HG03565 (cell line): ENCODE results near the gene ATG5.

Experiments used
- ATAC-seq: cut with Tn5 transposase; IDR thresholded peaks from one replicate; pipeline ENCODE4 v1.9.1; 2021; ENCODE audit warnings: mild to moderate bottlenecking, moderate library complexity; ENCODE audit not compliant: unreplicated experiment

Gene ATG5

DNA sequence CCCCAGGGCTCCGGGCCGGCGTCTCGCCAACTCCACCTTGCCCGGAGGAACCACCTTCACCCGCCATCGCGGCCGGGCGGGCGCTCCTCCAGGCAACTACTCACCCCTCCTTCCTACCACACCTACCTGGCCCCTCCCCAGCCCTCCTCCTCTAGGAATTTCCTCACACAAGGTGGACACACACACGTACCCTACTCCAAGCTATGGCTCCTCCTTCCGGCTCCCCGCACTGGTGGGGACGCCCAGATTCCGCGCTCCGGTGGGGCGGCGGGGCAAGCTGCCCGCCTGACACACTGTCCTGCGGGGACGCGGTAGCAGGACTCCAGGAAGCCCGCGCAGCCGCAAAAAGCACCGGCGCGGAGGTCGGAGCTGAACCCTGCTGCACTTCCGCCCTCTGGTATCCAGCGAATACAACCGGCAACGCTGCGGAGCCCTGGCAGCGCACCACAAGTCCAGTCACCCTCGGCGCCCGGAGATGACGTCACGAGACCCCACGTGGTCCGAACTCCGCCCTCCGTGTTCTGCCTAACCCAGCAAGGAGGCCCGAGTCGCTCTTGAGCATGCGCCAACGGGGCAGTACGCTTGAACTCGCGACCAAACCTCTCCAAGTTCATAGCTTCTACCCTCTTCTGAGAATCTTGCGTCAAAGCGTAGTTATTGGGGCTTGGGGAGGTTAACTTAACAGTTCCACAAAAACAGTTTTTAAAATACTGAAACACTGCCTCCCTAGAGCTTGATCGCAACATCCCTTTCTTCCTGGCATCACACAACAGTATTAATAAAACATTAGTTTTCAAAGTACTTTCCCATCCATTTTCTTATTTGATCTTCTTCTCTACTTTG, at the start of gene ATG5:
Gene ATG5 (minus strand): TSS at position 425 of the 843 bp plus-strand sequence. CDS start 9,552 bp downstream, outside the sequence.
- peak; percentile 93 for ATAC-seq

- no peak for ATAC-seq
Measured at GRCh38 chr6:106373502-106374239, 48.1 kb upstream of the ATG5 start.

DNA sequence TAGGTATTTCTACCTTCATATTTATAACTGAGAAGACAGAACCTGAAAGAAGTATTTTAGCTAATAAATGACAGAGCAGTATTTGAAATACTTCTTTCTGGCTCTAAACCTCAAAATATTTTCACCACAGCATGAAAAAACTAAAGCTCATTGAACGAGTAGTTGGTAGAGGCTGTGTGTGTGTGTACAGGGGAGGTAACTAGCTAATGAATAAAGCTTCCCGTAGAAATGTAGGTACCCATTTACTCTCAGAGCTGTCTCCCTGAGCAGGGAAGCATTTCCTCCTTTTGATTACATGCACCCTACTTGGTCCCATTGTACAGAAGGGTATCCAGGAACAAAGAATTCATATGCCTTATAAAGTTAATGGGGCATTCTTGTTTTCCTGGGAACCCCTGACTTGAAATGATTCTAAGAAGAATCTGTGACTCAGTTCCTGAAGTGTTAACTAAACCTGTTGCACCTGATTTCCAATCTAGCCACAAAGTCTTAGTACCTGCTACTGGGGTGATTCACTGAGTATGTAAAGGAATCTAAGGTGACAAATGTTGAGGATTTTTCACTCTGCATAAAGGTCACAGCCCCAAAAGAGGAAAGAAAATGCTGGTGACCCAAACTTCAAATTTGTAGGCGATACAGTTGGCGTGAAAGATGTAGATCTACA, 47.4 kb upstream of the ATG5 start:
- ATAC-seq: no peak

- no peak for ATAC-seq
Measured at GRCh38 chr6:106370639-106371038, 45.1 kb upstream of the ATG5 start.

DNA sequence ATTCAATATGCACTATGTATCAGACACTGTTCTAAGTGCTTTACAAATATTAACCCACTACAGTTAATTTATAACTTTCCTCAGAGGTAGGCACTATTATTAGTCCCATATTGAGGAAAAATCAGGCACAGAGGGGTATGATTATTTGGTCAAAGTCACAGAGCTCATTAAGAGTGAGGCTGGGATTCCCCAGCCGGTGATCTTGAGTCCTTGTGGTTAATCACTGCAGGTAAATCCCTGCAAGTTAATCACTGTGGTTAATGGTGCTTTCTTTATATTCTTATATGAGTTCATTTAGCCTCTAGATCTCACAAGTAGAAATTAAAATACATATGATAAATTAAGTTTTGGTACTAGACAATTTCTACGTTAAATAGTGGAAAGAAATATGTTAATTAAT, 44.2 kb upstream of the ATG5 start:
- ATAC-seq: no peak

GRCh38 chr6:106363401-106364138, 38.0 kb upstream of the ATG5 start:
- ATAC-seq: no peak

DNA sequence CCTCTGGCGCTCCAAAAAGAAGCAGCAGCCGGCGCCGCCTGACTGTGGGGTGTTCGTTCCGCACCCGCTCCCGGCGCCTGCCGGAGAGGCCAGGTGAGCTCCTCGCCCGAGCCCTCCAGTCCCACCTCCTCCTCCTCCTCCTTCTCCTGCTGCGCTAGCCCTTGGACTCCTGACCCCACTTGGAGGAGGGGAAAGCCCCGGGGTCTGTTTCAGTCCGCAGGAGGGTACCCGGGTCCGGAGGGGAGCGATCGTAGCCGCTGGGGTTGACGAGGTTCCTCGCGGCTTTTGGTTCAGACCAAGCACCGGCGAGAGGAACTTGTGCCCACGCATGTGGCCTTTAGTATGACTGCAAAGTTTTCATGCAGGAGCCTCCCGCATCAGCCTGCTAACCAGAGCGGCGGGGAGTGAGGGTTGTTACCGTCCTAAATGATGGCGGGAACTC, 35.5 kb upstream of the ATG5 start:
- ATAC-seq: no peak

DNA sequence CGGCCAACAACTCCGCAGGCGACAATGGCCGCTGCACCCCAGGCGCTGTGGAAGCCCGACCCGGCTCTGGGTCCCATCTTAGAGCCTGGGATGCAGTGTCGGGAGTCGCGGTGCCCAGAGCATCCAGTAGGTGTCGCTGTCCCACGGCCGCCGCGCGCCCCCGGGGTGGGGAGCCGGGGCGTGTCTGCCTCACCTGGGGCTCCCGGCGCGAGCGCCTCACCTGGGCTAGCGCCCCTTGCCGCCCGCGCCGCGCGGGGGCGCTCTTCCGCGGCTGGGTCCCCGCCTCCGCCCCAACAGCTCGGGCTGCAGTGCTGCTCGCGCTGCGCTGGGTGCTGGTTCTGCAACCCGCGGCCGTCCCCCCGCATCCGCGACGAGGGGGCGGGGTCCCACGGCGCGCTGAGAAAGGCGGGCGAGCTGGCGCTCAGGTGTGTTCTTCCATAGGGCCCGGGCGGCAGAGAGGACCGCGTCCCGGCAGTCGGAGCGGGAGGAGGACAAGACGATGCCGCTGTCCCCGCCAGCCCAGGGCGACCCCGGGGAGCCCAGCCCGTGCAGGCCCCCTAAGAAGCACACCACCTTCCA, 34.9 kb upstream of the ATG5 start, which contains the start of gene CRYBG1:
Gene CRYBG1 (plus strand): TSS at position 308 of the 579 bp plus-strand sequence. CDS start 192 bp downstream, at position 500.
- peak; percentile 54 for ATAC-seq

GRCh38 chr6:106359959-106360409, 34.4 kb upstream of the ATG5 start:
- no peak for ATAC-seq

DNA sequence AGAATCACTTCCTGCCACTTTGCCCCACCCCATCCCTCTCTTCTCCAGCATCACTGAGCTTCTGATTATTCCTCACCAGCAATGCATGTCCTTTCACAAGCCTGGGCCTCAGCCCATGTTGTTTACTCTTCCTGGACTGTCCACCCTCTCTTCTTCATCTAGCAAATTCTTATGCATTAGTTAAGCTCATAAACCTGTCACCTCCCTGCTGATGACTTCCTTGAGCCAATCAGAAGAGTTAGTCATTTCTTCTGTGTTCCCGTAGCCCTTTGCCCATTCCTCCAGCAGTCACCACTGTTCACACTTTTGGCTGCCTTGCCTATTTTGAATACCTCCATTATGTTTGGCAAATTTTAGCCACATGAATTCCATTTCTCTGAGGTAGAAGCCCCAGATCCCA, 30.8 kb upstream of the ATG5 start:
- no peak for ATAC-seq

DNA sequence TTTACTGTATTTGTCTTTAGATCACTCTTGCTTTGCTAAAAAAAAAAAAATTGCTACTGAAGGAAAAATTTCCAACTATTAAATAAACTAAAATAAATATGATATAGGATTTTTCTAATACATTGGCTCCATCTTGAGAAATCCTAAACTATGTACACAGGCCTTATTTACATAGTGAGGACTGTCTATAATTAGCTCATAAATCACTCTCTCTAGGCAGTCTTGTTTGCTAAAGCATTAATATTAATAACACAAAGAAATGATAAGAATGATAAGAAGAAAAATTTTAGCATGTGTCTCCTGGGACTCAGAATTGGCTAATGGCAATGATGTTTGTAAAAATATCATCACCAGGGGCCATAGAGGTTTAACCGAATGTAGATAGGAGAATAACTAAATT, 21.7 kb upstream of the ATG5 start:
- no peak for ATAC-seq

- peak; percentile 61 for ATAC-seq
Measured at GRCh38 chr6:106339334-106340029, 13.9 kb upstream of the ATG5 start.

DNA sequence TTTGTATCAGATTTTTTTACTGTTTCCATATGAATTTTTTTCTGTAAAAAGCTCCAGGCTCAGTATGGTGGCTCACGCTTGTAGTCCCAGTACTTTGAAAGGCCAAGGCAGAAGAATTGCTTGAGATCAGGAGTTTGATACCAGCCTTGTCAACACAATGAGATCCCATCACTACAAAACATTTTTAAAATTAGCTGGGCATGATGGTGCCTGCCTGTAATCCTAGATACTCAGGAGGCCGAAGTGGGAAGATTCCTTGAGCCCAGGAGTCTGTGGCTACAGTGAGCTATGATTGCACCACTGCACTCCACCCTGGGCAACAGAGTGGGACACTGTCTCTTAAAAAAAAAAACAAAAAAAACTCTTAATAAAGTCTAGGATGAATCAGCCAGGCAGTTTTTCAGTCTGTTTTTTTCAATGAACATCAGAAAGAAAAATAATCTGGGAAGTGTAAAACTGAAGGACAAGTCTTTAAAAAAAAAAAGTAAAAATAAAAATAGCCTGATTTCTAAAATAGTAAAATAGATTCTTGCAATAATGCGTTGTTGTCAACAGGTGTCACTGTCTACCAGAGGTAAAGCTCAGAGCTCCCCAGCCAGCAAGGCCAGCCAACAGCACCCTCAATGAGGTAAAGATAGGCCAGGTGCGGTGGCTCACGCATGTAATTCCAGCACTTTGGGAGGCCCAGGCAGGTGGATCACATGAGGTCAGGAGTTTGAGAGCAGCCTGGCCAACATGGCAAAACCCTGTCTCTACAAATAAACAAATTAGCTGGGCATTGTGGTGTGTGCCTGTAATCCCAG, 9.3 kb upstream of the ATG5 start:
- no peak for ATAC-seq

- no peak for ATAC-seq
Measured at GRCh38 chr6:106324726-106325335, 729 bp downstream of the ATG5 start.

- ATAC-seq: no peak
Measured at GRCh38 chr6:106321940-106322339, 3.6 kb downstream of the ATG5 start.

DNA sequence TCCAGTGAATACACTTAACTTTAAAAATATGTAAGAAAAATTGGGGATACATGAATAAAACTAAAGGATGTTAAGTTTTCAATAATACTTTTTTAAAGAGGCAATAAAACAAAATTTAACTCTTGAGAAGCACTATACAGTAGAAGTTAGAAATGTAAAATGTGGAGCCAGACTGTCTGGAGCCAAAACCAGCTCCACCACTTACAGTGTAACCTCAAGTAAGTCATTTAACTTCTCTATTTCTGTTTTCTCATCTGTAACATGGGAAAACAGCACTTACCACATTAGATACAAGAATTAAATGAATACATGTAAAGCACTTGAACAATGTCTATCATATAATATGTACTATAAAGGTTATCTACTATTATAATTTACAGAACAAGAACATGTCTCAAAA, 6.7 kb downstream of the ATG5 start:
- ATAC-seq: no peak

DNA sequence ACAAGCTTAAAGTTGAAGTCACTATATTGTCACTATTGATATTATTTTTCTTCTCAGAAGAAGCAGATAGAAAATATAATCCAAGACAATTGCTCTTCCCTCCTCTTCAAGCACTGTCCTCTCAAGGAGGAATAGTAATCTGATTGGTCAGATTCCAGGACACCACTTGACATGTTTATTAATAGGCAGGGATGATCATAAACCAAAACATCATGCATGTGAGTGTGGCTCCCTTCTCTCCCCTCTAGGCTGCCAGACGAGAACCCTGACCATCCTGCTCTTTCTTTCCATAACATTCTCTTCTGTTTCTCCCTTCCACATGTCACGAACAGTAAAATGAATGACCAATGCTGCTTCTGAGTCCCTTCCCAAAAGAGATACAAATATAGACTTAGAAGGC, 7.5 kb downstream of the ATG5 start:
- no peak for ATAC-seq

GRCh38 chr6:106316375-106316766, 9.2 kb downstream of the ATG5 start:
- ATAC-seq: peak; percentile 39
